NT2/D1 (cell line): ENCODE results near the gene WDR43.

Experiments used
- DNase-seq: peaks from one replicate; pipeline ENCODE4 v3.0.0-alpha.2; 2011; ENCODE audit warnings: low read depth, low spot score
- H3K27me3 ChIP-seq: 2 replicates; pipeline ENCODE4 v1.6.0; 2011; ENCODE audit warnings: mild to moderate bottlenecking; ENCODE audit not compliant: insufficient read length, insufficient read depth
- H3K36me3 ChIP-seq: 2 replicates; pipeline ENCODE4 v1.6.1; 2011; ENCODE audit warnings: mild to moderate bottlenecking, low read length, mixed read lengths; ENCODE audit not compliant: insufficient read depth, insufficient read length
- H3K4me1 ChIP-seq: 2 replicates; pipeline ENCODE4 v1.5.1; 2011; ENCODE audit not compliant: insufficient read depth, insufficient read length
- H3K4me3 ChIP-seq: 2 replicates; pipeline ENCODE4 v1.5.1; 2011; ENCODE audit warnings: low read depth; ENCODE audit not compliant: insufficient read length
- H3K9ac ChIP-seq: 2 replicates; pipeline ENCODE4 v1.6.0; 2011; ENCODE audit warnings: low read depth; ENCODE audit not compliant: insufficient read length
- H3K9me3 ChIP-seq: 2 replicates; pipeline ENCODE4 v1.5.1; 2011; ENCODE audit warnings: mild to moderate bottlenecking, low read length; ENCODE audit not compliant: insufficient read depth
- SUZ12 ChIP-seq: IDR thresholded peaks from 2 replicates; pipeline ENCODE4 v1.6.1; 2011; ENCODE audit not compliant: insufficient read length, insufficient read depth; ENCODE audit errors: extremely low read depth
- YY1 ChIP-seq: IDR thresholded peaks from 2 replicates; pipeline ENCODE4 v1.6.1; 2011; ENCODE audit not compliant: insufficient read length, insufficient read depth
- ZNF274 ChIP-seq: IDR thresholded peaks from 2 replicates; pipeline ENCODE4 v1.6.1; 2011; ENCODE audit warnings: mild to moderate bottlenecking, low read depth, low read length

The WDR43 gene

GRCh38 chr2:28989973-28990372 is 95.5 kb downstream of the WDR43 start:
- TF ChIP-seq SUZ12, result no peak
- no peak for TF ChIP-seq ZNF274
- no peak for TF ChIP-seq YY1

DNA sequence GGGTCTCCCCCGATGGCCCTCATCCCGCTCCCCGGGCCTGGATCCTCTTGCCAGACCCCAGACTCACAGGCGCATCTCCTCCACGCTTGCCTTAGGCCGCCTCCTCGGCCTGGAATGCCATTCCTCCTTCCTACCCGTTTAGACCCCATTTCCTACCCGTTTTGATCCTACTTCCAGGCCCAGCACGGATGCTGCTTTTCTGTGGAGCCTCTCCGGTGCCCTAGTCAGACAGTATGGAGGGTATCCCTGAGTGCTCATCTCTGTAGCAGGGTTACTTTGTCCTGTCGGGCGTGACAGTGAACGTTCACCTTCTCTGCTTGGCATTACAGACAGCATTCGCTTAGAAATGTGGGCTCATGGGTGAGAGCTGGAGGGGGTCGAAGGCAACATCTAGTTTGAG is 96.0 kb downstream of the WDR43 start:
- Histone ChIP-seq H3K27me3 (no peaks in the 10 kb centered on the region), H3K4me1 (peaks cover 3% of the 10 kb centered on the region), H3K9ac (no peak overlapping the region), H3K9me3 (no peaks in the 10 kb centered on the region), H3K4me3 (no peak overlapping the region), H3K36me3 (no peaks in the 10 kb centered on the region)
- TF ChIP-seq ZNF274, result no peak
- TF ChIP-seq SUZ12, result no peak
- no peak for TF ChIP-seq YY1
- no peak for DNase-seq

More at GRCh38 chr2:28989973-28990372, 95.5 kb downstream of the WDR43 start:
- H3K4me3 ChIP-seq, result no peak overlapping the region
- H3K36me3 ChIP-seq, result no peaks in the 10 kb centered on the region
- no peak for DNase-seq
- no peaks in the 10 kb centered on the region for H3K27me3 ChIP-seq
- H3K9ac ChIP-seq, result no peak overlapping the region
- H3K9me3 ChIP-seq, result no peaks in the 10 kb centered on the region
- H3K4me1 ChIP-seq, result peaks cover 3% of the 10 kb centered on the region

DNA sequence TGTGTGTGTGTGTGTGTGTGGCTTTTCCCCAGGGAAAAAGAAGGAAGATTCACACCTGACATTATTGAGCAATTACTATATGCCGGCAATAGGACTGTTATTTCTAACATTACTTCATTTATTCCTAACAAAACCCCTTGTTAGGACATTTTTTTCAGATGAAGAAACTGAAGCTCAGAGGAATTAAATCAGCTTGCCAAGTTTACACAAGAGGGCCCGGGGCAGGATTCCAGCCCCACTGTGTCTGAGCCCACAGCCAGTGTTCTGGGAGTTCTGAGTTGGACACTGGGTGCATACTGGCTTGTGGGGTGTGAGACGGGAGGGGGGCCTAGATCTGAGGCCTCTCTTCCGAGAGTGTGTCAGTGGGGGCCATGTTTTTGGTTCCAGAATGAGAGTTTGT is 96.6 kb downstream of the WDR43 start:
- Histone ChIP-seq H3K36me3 (no peaks in the 10 kb centered on the region), H3K4me1 (peaks cover 3% of the 10 kb centered on the region), H3K9me3 (no peaks in the 10 kb centered on the region), H3K4me3 (no peak overlapping the region), H3K27me3 (no peaks in the 10 kb centered on the region), H3K9ac (no peak overlapping the region)
- no peak for TF ChIP-seq YY1
- TF ChIP-seq SUZ12, result no peak
- no peak for TF ChIP-seq ZNF274
- no peak for DNase-seq

DNA sequence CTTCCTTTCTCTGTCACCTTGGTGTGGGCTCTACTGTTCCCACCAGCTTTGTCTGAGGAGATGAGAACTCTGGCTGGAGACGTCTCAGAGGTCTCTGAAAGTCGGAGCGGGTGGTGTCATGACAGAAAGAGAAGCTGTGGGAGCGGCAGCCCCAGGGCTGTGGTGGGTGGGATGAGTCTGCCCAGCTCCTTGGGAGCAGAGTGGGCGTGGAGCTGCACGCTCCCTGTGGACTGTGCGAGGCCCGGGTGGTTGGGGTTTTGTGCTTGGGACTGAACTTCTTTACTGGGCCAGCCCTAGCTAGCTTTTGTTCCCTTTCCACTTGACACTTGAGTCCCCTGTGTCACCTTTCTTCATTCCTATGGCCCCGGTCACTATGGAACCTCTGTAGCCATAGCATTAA is 97.0 kb downstream of the WDR43 start:
- Histone ChIP-seq H3K9me3 (no peaks in the 10 kb centered on the region), H3K4me1 (peaks cover under 1% of the 10 kb centered on the region), H3K36me3 (no peaks in the 10 kb centered on the region), H3K9ac (no peak overlapping the region), H3K27me3 (no peaks in the 10 kb centered on the region), H3K4me3 (no peak overlapping the region)
- no peak for TF ChIP-seq ZNF274
- TF ChIP-seq SUZ12, result no peak
- no peak for TF ChIP-seq YY1
- no peak for DNase-seq

DNA sequence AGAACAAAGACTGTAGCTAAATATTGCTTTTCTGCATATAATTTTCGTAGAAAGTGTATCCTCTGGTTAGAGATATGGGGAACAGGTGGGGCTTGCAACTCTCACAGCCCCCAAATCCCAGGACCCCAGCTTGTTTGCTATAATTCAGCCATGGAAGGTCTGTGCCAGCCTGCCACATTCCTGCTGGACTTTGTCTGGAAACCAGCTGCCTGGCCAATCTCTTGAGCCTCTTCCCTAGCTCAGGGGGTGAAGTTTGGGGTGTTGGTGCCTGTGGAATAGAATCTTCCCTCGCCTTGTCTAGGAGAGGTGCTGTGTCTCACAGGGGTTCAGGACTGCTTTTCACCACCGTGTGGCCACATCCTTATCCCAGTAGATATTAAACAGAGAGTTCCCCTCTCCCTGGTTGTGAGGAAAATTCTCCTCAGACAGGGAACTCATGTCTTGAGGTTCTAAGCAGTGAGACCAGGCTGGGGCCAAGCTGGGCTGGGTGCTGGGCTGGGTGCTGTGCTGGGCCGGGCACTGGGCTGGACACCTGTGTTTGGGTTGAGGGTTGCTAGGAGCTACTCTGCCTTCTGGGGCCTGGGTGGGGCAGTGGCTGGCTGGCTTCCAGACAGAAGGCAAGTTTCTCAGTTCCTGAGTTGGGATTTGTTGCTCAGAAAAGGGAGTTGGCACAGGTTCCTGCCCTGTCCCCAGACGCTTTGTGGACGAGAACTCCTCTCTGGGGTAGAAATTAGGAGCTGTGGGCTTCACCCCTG is 98.9 kb downstream of the WDR43 start:
- H3K9ac ChIP-seq, result no peak overlapping the region
- DNase-seq, result no peak

GRCh38 chr2:28994074-28994473 is 99.6 kb downstream of the WDR43 start:
- no peak for DNase-seq
- no peaks in the 10 kb centered on the region for H3K9me3 ChIP-seq
- H3K27me3 ChIP-seq, result no peaks in the 10 kb centered on the region
- H3K9ac ChIP-seq, result no peak overlapping the region
- no peaks in the 10 kb centered on the region for H3K36me3 ChIP-seq
- TF ChIP-seq ZNF274 (no peak), YY1 (no peak), SUZ12 (no peak)
- no peaks in the 10 kb centered on the region for H3K4me1 ChIP-seq
- H3K4me3 ChIP-seq, result no peak overlapping the region

More for the DNA sequence above, 98.9 kb downstream of the WDR43 start:
- no peak overlapping the region for H3K4me3 ChIP-seq
- TF ChIP-seq ZNF274 (no peak), YY1 (no peak), SUZ12 (no peak)
- no peaks in the 10 kb centered on the region for H3K4me1 ChIP-seq
- no peaks in the 10 kb centered on the region for H3K36me3 ChIP-seq
- H3K27me3 ChIP-seq, result no peaks in the 10 kb centered on the region
- H3K9me3 ChIP-seq, result no peaks in the 10 kb centered on the region

DNA sequence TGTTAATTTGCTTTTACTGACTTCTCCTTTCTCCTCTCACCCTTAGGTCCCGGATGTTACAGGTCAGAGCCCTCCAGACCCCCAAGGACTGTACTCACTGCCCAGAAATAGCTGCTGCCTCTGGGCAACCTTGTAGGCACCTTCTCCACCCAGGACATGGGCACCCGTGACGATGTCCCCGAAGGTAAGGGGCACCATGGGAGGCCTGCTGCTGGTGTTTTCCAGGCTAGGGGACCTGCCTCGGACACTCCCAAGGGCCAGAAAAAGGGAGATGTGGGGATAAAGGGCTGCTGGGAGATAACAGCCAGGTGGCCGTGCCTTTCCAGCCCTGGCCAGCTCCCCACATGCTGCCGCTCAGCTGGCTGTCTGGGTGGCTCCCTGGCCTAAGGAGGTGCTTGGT is 100.2 kb downstream of the WDR43 start:
- Histone ChIP-seq H3K4me3 (no peak overlapping the region), H3K27me3 (no peaks in the 10 kb centered on the region), H3K9ac (no peak overlapping the region), H3K36me3 (no peaks in the 10 kb centered on the region), H3K9me3 (no peaks in the 10 kb centered on the region), H3K4me1 (no peaks in the 10 kb centered on the region)
- TF ChIP-seq YY1 (no peak), SUZ12 (no peak), ZNF274 (no peak)
- no peak for DNase-seq
